Measurements from ENCODE around the gene NTHL1. TPM values are rescaled to one million over a fixed set of nuclear protein-coding genes. Genes with fewer than 3 reads are reported as not detected.

The NTHL1 gene
- total RNA-seq, 2 experiments from 2014 or later, result 34.3 to 37.5 TPM

- Mint-ChIP-seq H3K27ac (no peak overlapping the region), H3K4me3 (no peak overlapping the region), H3K27me3 (no peaks in the 10 kb centered on the region), H3K36me3 (no peaks in the 10 kb centered on the region), H3K4me1 (no peaks in the 10 kb centered on the region), H3K9me3 (ENCODE audit: low read depth) (no peaks in the 10 kb centered on the region)
- CTCF ChIA-PET, result no interaction called here
- no peak for DNase-seq
- ATAC-seq, result no peak
Observed at GRCh38 chr16:2079311-2079800, 31.7 kb upstream of the NTHL1 start.

- DNase-seq (no peak), ATAC-seq (no peak)
- no peaks in the 10 kb centered on the region for H3K36me3 Mint-ChIP-seq
- H3K4me3 Mint-ChIP-seq, result no peak overlapping the region
- H3K9me3 Mint-ChIP-seq (ENCODE audit: low read depth), result no peaks in the 10 kb centered on the region
- no peak overlapping the region for H3K27ac Mint-ChIP-seq
- H3K4me1 Mint-ChIP-seq, result no peaks in the 10 kb centered on the region
- CTCF ChIA-PET, result no interaction called here
- H3K27me3 Mint-ChIP-seq, result no peaks in the 10 kb centered on the region
Observed at GRCh38 chr16:2078691-2079090, 31.1 kb upstream of the NTHL1 start.

GRCh38 chr16:2078096-2078495 lies 30.5 kb upstream of the NTHL1 start:
- no peak overlapping the region for H3K4me3 Mint-ChIP-seq
- H3K27me3 Mint-ChIP-seq, result no peaks in the 10 kb centered on the region
- no peaks in the 10 kb centered on the region for H3K9me3 Mint-ChIP-seq (ENCODE audit: low read depth)
- no peaks in the 10 kb centered on the region for H3K36me3 Mint-ChIP-seq
- ATAC-seq, result no peak
- no peak for DNase-seq
- no peak overlapping the region for H3K27ac Mint-ChIP-seq
- CTCF ChIA-PET, result no interaction called here
- no peaks in the 10 kb centered on the region for H3K4me1 Mint-ChIP-seq

- ATAC-seq (no peak), DNase-seq (no peak)
- Mint-ChIP-seq H3K36me3 (no peaks in the 10 kb centered on the region), H3K27me3 (no peaks in the 10 kb centered on the region), H3K27ac (no peak overlapping the region), H3K4me1 (no peaks in the 10 kb centered on the region), H3K4me3 (no peak overlapping the region), H3K9me3 (ENCODE audit: low read depth) (no peaks in the 10 kb centered on the region)
- CTCF ChIA-PET, result no interaction called here
Observed at GRCh38 chr16:2077696-2078095, 30.1 kb upstream of the NTHL1 start.

GRCh38 chr16:2077016-2077415 lies 29.4 kb upstream of the NTHL1 start:
- H3K9me3 Mint-ChIP-seq (ENCODE audit: low read depth), result no peaks in the 10 kb centered on the region

GRCh38 chr16:2076072-2076865 lies 28.6 kb upstream of the NTHL1 start:
- no peaks in the 10 kb centered on the region for H3K36me3 Mint-ChIP-seq

More at GRCh38 chr16:2077016-2077415, 29.4 kb upstream of the NTHL1 start:
- H3K4me1 Mint-ChIP-seq, result no peaks in the 10 kb centered on the region
- no peak for DNase-seq
- no peak overlapping the region for H3K27ac Mint-ChIP-seq
- no peaks in the 10 kb centered on the region for H3K27me3 Mint-ChIP-seq
- no peak for ATAC-seq
- CTCF ChIA-PET, result no interaction called here
- H3K36me3 Mint-ChIP-seq, result no peaks in the 10 kb centered on the region
- H3K4me3 Mint-ChIP-seq, result no peak overlapping the region

GRCh38 chr16:2075631-2076030 lies 28.0 kb upstream of the NTHL1 start:
- H3K36me3 Mint-ChIP-seq, result no peaks in the 10 kb centered on the region
- H3K27me3 Mint-ChIP-seq, result no peaks in the 10 kb centered on the region
- DNase-seq, result no peak
- H3K9me3 Mint-ChIP-seq (ENCODE audit: low read depth), result no peaks in the 10 kb centered on the region
- no peaks in the 10 kb centered on the region for H3K4me1 Mint-ChIP-seq
- no peak for ATAC-seq
- CTCF ChIA-PET, result interaction anchor here (1.0 kb wide), 1 partner anchor 65 kb away, joined by 5 read pairs; no protein-coding TSS in a partner anchor
- H3K4me3 Mint-ChIP-seq, result no peak overlapping the region
- H3K27ac Mint-ChIP-seq, result no peak overlapping the region

More at GRCh38 chr16:2076072-2076865, 28.6 kb upstream of the NTHL1 start:
- DNase-seq (no peak), ATAC-seq (no peak)
- Mint-ChIP-seq H3K27ac (no peak overlapping the region), H3K9me3 (ENCODE audit: low read depth) (no peaks in the 10 kb centered on the region), H3K27me3 (no peaks in the 10 kb centered on the region), H3K4me1 (no peaks in the 10 kb centered on the region), H3K4me3 (no peak overlapping the region)
- CTCF ChIA-PET, result interaction anchor here (1.0 kb wide), 1 partner anchor 64 kb away, joined by 5 read pairs; no protein-coding TSS in a partner anchor

GRCh38 chr16:2074071-2074470 lies 26.4 kb upstream of the NTHL1 start:
- H3K27me3 Mint-ChIP-seq, result no peaks in the 10 kb centered on the region
- H3K36me3 Mint-ChIP-seq, result peaks cover 4% of the 10 kb centered on the region
- ATAC-seq (no peak), DNase-seq (no peak)
- no peaks in the 10 kb centered on the region for H3K4me1 Mint-ChIP-seq
- H3K9me3 Mint-ChIP-seq (ENCODE audit: low read depth), result no peaks in the 10 kb centered on the region
- H3K4me3 Mint-ChIP-seq, result no peak overlapping the region
- H3K27ac Mint-ChIP-seq, result no peak overlapping the region
- CTCF ChIA-PET, result interaction anchor here (1.2 kb wide), 1 partner anchor 427 kb away, joined by 3 read pairs; no protein-coding TSS in a partner anchor

GRCh38 chr16:2072926-2073325 lies 25.3 kb upstream of the NTHL1 start:
- Mint-ChIP-seq H3K9me3 (ENCODE audit: low read depth) (no peaks in the 10 kb centered on the region), H3K27ac (no peak overlapping the region), H3K4me1 (no peaks in the 10 kb centered on the region), H3K36me3 (peaks cover 9% of the 10 kb centered on the region), H3K27me3 (no peaks in the 10 kb centered on the region), H3K4me3 (no peak overlapping the region)
- no peak for ATAC-seq
- CTCF ChIA-PET, result interaction anchor here (1.2 kb wide), 1 partner anchor 428 kb away, joined by 3 read pairs; no protein-coding TSS in a partner anchor
- no peak for DNase-seq

- no peak overlapping the region for H3K4me3 Mint-ChIP-seq
- DNase-seq (no peak), ATAC-seq (no peak)
- no peaks in the 10 kb centered on the region for H3K9me3 Mint-ChIP-seq (ENCODE audit: low read depth)
- H3K4me1 Mint-ChIP-seq, result no peaks in the 10 kb centered on the region
- no peaks in the 10 kb centered on the region for H3K27me3 Mint-ChIP-seq
- no peak overlapping the region for H3K27ac Mint-ChIP-seq
- peaks cover 14% of the 10 kb centered on the region for H3K36me3 Mint-ChIP-seq
- CTCF ChIA-PET, result interaction anchor here (0.6 kb wide), 1 partner anchor 41 kb away, joined by 4 read pairs; no protein-coding TSS in a partner anchor
Observed at GRCh38 chr16:2071454-2072202, 24.0 kb upstream of the NTHL1 start.

- H3K27me3 Mint-ChIP-seq, result no peaks in the 10 kb centered on the region
- H3K4me1 Mint-ChIP-seq, result peaks cover under 1% of the 10 kb centered on the region
- ATAC-seq, result no peak
- DNase-seq, result no peak
- no peaks in the 10 kb centered on the region for H3K9me3 Mint-ChIP-seq (ENCODE audit: low read depth)
- CTCF ChIA-PET, result interaction anchor here (0.6 kb wide), 1 partner anchor 40 kb away, joined by 4 read pairs; no protein-coding TSS in a partner anchor
- no peak overlapping the region for H3K27ac Mint-ChIP-seq
- no peak overlapping the region for H3K4me3 Mint-ChIP-seq
- H3K36me3 Mint-ChIP-seq, result peaks cover 20% of the 10 kb centered on the region
Observed at GRCh38 chr16:2070576-2071453, 23.2 kb upstream of the NTHL1 start.

- CTCF ChIA-PET, result no interaction called here
- Mint-ChIP-seq H3K27ac (no peak overlapping the region), H3K36me3 (peaks cover 25% of the 10 kb centered on the region), H3K4me3 (no peak overlapping the region), H3K4me1 (peaks cover 6% of the 10 kb centered on the region), H3K27me3 (no peaks in the 10 kb centered on the region), H3K9me3 (ENCODE audit: low read depth) (no peaks in the 10 kb centered on the region)
- no peak for ATAC-seq
- DNase-seq, result no peak
Observed at GRCh38 chr16:2066139-2066538, 18.5 kb upstream of the NTHL1 start.
